DMS53 treated with DMSO at 0.1 percent for 48 hours (cell line): Measurements from ENCODE around the gene UBE2I.
"Not testable (repeated sequence)": the region's sequence is repeated elsewhere in the genome, so short reads cannot be mapped to it uniquely, and the experiment has no call there.

Experiments
- DNase-seq: peaks from one replicate; lab custom pipeline; 2025; ENCODE audit not compliant: unreplicated experiment; lab: John Stamatoyannopoulos, UW

UBE2I gene

DNA sequence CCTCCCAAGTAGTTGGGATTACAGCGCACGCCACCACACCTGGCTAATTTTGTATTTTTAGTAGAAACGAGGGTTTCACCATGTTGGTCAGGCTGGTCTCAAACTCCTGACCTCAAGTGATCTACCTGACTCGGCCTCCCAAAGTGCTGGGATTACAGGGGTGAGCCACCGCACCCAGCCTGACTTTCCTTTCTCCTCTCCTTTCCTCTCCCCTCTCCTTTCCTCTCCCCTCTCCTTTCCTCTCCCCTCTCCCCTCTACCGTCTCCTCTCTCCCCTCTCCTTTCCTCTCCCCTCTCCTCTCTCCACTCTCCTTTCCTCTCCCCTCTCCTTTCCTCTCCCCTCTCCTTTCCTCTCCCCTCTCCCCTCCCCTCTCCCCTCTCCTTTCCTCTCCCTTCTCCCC is 17.2 kb upstream of the UBE2I start:
- DNase-seq = not testable (repeated sequence)

DNA sequence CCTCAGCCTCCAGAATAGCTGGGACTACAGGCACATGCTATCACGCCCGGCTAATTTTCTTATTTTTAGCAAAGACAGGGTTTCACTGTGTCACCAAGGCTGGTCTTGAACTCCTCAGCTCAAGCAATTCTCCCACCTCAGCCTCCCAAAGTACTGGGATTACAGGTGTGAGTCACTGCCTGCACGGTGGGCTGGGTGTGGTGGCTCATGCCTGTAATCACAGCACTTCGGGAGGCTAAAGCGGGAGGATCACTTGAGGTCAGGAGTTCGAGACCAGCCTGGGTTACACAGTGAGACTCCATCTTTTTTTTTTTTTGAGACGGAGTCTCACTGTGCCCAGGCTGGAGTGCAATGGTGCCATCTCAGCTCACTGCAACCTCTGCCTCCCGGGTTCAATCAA is 16.6 kb upstream of the UBE2I start:
- DNase-seq = not testable (repeated sequence)

DNA sequence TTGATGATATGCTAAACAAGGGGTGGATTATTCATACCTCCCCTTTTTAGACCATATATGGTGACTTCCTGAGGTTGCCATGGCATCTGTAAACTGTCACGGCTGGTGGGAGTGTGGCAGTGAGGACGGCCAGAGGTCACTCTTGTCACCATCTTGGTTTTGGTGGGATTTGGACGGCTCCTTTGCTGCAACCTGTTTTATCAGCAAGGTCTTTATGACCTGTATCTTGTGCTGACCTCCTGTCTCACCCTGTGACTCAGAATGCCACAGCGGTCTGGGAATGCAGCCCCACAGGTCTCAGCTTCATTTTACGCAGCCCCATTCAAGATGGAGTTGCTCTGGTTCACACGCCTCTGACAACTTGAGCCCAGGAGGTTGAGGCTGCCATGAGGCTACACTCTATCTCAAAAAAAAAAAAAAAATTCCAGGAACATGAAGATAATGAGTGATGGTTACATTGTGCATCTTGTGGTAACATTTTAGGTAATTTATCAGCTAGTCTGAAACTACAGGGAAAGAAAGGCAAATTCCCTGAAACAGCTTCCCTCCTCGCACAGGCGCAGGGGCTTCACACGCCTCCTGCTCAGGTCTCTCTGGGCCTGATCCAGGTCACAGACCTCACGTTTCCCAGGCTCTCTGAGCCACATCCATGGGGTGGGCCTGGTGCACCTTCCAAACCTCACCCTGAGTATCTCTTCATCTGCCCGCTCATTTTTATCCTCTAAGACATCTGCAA is 15.3 kb upstream of the UBE2I start:
- DNase-seq = no peak

DNA sequence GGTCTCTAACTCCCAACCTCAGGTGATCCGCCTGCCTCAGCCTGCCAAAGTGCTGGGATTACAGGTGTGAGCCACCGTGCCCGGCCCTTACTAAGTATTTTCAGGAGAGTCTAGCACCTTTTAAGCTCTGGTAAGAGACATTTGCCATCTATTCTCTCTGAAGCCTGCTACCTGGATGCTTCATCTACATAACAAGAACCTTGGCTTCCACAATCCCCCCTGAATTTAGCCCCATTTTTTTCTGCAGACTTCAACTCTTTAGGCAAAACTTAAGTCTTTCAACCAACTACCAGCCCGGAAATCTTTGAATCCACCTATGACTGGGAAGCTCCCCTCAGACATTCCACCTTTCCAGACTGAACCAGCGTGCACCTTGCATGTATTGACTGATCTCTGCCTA is 14.0 kb upstream of the UBE2I start:
- DNase-seq = no peak

DNA sequence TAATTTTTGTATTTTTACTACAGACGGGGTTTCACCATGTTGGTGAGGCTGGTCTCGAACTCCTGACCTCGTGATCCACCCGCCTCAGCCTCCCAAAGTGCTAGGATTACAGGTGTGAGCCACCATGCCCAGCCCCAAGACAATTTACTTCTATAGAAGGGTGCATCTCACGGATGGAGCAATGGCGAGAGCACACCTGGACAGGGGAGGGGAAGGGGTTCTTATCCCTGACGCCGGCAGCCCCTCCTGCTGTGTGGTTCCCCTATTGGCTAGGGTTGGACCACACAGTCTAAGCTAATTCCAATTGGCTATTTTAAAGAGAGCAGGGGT is 12.8 kb upstream of the UBE2I start:
- not testable (repeated sequence) for DNase-seq

DNA sequence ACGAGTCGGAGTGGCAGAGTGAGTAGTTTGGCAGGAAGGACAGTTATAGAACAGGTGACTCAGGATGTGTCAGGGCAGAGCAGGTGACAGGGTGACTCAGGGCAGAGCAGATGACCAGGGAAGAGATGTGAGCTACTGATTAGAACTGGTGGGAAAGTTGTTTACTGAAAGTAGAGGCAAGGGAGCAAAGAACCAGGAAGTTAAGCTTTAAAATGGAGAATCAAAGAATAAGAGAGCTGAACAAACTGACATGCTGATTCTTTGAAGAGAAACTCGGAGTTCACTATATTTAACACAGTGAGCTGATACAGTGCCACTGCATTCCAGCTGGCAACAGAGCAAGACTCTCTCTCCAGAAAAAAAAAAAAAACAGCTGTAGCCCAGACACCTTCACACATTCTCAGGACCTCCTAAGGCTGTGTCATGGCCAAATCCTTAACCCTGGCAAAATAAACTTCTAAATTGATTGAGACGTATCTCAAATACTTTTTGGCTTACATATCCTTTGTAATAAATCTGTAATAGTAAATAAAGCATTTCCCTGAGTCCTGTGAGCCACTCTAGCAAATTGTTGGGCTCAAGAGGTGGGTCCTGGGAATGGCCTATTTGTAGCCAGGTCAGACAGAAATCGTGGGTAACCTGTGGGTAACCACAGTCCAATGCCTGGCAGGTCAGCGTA is 12.3 kb upstream of the UBE2I start:
- peak; percentile 95 for DNase-seq

DNA sequence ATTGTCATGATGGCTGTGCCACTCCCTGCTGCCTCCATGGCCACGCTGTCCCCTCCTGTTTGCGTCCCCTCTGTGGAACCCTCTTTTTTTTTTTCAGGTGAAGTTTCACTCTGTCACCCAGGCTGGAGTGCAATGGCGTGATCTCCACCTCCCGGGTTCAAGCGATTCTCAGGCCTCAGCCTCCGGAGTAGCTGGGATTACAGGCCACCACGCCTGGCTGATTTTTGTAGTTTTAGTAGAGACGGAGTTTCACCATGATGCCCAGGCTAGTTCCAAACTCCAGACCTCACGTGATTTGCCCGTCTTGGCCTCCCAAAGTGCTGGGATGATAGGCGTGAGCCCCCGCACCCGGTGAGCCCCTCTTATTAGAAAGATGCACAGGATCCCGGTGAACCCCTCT is 11.0 kb upstream of the UBE2I start:
- DNase-seq = no peak

DNA sequence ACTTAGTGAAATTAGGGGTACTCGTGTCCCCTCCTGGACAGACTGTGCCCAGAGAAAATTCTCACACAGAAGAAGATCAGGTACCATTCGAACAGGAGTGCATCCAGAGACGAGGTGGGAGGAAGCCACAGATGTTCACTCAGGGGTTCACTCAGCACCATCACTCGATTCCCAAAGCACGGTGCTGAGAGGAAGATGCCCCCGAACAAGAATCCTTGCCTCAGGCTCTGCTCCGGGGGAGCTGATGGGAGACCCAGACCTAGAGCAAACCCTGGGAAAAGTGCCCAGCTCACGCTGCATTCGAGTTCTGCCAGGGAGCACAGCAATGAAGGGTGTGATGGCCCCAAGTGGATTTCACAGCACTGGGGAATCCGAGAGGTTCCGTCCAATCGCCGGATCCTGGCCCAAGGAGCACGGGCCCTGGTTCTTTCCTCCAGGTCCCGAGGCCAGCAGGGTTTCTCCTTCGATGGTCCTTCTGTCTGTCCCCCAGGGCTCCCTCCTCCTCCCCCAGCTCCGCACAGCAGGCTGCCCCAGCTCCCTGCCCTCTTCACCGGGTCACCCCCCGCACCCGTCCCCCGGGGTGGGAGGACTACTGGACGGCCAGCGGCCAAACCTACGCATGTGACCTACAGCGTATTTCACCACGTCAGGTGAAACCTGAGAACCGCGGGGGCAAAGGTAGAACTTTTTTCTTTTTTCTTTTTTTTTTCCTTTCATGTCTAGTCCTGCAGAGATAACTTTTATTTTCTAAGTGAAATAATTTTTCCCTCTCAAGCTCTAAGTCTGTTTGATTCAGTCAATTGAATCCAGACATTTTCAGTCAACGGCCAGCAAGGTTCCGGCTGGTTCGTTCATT is 10.2 kb upstream of the UBE2I start:
- DNase-seq = no peak

DNA sequence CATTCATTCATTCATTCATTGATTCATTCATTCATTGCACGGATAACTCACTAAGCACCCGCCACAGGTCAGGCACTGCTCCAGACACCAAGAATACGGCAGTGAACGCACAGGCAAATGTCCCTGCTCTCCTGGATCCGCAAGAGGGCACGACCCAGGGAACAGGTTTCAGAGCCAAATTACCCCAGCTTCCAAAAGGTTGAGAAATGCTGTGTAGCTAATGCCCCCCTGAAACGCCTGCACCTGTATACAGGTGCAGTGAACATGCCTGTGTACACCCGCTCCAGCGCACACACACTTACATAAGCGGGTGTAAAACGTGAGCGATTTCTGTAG is 9.6 kb upstream of the UBE2I start:
- no peak for DNase-seq

DNA sequence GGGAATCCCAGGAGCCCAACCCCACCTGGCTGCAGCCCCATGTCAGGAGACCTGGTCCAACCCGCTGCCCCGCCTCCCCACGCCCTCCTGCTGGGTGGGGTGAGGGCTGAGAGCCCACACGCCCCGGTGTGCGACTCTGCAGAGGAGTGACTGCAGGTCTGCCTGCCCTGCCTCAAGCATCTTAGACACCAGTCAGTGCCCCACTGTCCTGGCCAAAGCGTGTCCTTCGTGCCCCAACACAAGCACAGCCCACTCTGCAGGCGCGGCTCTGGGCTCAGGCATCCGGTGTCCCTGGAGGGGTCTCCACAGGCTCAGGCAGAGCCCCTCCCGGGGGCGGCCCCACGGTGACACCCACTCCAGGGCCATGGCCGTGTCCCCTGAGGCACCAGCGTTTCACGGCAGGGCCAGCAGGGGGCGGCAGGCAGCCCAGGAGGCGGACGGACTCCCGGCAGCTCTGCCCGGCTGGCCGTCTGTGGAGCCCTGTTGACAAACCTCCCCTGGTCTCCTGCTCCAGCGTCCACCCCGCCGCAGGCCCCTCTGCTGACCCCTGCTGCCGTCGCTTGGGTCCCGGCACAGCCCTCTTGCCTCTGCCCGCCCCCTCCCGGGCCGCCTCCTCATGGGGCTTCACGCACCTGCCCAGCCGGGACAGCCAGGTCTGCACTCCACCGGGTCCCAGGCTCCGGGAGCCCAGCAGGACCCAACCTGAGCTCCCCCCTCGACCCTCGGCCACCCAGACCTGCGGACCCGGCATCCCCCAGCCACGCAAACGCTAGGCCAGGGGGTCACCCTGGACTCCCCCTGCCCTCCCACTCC is 8.6 kb upstream of the UBE2I start:
- DNase-seq = peak; percentile 11

DNA sequence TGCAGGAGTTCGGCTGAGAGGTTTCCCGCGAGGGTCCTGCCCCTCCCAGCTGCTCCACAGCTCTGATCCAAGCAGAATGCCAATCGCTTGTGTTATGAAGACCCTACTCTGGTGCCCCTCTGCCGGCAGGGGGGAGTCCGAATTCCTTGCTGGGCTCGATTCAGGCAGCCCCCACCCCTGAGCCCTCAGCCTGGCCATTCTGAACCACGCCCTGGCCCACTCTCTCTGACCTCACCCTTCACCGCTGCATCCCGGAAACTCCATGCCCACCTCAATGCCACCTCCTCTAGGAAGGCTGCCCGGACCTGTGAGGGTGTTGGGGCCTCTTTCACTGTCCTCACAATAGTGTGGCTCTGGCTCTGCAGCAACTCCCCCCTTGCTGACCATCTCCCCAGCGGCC is 7.9 kb upstream of the UBE2I start:
- DNase-seq = no peak

DNA sequence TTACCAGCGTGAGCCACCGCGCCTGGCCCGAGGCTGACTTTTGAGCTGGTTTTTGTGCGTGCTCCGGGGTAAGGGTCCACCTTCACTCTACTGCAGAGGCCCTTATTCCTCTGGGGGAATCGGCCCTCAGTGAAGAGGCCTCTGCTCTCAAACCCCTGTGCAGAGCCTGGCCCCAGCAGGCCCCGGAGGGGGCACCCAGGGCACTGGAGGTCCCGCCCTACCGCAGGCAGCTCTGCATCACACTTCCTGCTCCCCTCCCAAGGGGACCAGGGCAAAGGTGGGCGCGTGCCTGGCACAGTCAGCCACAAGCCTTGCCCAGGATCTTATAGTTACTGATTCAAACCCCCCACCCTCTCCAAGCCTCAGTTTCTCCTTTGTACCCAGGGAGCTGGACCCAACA is 3.6 kb upstream of the UBE2I start:
- no peak for DNase-seq

DNA sequence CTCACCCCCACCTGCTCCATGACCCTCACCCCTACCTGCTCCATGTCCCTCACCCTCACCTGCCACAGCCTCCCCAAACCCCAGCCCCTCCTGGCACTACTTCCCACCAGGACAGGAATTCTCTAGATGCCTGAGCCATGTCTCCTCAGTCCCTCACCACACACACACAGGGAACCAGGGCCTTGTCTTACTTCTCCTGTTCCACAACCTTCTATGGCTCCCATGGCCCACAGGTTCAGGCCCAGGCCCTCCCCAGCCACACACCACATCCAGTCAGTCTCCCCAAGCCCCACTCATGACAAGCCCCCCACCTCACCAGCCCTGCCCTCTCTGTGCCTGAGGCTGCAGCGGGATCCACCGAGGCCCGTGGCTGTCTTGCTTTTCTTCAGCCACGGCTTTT is 3.1 kb upstream of the UBE2I start:
- DNase-seq = no peak

DNA sequence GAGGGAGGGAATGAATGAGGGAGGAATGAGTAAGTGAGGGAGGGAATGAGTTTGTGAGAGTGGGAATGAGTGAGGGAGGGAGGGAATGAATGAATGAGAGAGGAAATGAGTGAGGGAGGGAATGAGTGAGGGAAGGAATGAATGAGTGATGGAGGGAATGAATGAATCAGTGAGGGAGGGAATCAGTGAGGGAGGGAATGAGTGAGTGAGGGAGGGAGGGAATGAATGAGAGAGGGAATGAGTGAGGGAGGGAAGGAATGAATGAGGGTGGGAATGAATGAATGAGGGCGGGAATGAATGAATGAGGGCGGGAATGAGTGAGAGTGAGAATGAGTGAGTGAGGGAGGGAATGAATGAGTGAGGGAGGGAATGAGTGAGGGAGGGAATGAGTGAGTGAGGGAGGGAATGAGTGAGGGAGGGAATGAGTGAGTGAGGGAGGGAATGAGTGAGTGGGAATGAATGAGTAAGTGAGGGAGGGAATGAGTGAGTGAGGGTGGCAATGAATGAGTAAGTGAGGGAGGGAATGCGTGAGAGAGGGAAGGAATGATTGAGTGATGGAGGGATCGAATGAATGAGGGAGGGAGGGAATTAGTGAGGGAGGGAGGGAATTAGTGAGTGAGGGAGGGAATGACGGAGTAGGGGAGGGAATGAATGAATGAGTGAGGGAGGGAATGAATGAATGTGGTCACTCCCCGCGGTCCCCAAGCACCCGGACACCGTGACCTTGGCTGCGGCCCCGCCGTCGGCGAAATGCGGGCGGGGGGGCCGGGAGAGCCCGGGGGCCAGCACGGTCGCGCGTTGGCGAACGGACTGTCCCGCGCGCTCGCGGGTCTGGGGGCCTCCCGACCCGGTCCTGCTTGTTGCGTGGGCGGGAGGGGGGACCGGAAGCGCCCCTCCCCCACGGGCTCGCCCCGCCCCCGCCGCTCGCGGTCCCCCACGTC is 1.1 kb upstream of the UBE2I start:
- DNase-seq = peak; percentile 57

DNA sequence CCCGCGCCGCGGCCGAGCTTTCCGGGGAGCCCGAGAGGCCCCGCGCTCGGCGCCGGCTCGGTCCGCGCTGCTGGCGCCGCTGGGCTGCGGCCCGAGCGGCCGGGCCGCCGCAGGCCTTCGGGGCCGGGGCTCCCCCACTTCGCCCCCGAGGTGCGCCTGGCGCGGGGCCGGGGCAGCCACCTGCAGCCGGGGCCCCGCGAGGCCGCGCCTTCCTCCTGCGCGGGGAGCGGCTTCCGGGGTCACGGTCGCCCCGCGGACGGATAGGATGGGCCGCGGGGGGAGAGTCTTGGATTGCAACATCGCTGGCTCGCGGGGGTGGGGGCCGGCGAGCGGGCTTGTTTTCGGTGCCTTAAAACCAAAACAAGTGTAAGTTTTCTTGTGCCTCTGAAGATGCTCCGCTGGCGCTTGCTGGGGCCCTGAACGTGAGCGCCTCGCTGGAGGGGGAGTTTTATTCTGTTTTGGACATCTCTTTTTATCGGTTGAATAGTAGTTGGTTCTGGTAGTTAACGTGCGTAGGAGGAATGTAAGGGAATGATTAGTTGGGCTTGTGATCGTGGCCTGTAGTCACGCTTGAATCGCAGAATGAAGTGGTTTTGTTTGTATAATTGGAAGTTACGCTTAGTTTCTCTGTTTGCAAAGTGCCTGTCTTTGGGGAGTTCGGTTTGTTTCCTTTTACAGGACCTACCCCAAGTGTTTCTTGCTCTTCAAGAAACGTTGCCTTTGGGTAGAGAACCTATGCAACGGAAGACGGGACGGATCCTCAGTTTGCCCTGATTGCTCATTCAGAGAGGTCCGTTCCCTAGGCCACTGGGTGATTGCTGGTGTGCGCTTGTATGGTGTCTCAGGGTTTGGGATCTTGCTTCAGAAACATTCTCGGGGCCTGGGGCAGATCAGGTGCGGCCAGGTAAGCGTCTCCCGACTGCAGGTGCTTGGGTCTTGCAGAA is 724 bp downstream of the UBE2I start:
- no peak for DNase-seq

DNA sequence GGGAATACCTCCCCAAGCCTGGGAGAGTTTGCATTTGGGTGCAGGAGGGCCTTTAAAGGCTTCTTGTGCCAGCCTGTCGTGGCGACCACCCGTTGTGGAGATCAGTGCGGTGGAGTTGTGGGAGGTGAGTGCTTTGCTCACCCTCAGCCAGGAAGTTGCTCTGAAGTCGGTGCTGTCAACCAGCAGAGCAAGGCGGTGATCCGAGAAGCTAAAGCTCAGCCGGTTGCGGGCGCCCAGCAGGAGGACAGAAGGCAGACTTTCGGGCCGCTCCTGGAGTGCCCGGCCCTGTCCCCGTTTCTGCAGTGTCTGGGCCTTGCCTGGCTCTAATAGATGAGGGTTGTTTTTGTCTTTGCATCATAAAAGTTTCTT is 1.4 kb downstream of the UBE2I start:
- DNase-seq = no peak

DNA sequence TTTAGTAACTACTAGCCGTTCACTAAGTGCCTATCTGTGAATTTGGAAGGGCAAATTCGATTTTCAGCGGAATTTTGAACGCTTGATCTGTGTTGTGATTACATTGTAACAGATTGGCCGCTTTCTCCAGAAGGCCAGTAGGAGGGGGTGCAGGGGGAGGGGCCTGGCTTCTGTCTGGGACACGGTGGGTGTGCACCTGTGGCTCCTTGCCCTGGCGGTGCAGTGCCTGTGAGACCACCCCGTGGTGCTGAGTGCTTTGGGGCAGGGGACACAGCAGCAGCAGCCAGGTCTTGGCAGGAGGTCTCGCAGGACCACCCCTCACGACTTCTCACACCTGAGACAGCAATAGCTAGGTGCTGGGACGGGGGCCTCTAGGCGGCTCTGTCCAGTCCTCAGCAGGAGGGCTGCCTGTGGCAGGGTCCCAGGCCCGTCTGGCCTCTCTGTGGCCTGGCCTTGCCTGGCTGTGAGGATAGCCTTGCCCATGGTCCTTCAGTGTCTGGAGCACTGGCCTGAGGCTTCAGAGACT is 1.8 kb downstream of the UBE2I start:
- no peak for DNase-seq

DNA sequence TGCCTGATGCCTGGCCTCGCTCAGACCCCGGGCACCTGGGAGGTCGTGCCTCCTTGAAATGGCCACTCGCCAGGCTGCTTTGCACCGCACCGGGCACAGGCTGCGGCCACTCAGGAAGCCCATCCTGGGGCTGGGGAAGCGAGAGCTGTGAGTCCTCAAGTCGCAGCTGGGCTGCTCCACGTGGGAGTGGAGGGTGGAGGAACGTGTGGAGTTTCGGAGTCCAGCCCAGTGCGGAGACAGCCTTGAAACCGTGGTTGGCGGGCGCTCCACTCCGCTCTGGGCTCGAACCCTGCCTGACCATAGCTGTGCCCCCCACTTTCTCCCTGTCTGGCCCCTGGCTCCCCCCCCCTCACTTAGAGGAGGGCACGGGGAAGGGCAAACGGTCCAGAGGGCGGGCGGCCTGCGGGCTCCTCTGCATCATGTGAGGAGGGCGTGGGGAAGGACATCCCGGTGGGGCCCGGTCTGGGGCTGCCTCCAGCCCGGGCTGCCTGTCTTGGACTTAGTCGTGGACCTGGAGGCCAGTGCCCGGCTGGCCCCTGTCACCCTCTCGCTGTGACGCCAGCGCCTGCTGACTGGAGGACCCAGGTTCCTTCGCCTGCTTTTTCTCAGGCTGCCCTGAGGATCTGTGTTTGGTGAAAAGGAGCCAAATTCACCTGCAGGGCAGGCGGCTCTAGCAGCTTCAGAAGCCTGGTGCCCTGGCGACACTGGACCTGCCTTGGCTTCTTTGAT is 2.5 kb downstream of the UBE2I start:
- no peak for DNase-seq
